ENCODE results near the gene FXN.
"Not testable (repeated sequence)": the region's sequence is repeated elsewhere in the genome, so short reads cannot be mapped to it uniquely, and the experiment has no call there.

Gene FXN

DNA sequence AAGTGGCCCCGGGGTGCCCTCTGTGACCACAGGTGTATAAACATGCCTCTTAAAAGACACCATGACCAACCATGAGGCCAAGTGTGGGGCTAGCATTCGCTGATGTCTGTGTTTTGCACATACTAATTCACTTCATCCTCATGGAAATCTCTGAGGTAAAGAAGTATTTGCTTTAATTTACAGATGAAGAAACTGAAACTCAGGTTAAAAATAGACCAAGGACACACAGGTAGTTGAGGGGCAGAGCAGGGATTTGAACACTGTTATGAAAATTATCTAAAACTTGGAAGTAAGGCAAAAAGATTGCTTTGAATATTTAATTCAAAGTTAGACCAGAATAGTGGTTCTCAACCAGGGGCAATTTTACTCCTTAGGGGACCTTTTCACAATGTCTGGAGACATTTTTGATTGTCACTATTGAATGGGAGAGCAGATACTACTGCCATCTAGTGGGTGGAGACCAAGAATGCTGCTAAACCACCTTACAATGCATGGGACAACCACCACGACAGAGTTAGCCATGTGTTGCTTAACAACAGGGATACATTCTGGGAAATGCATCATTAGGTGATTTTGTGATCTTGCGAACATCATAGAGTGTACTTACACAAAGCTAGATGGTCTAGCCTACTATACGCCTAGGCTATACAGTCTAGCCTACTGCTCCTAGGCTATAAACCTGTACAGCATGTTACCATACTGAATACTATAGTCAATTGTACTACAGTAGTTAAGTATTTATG is 8.0 kb upstream of the FXN start:
- no peak for DNase-seq

DNA sequence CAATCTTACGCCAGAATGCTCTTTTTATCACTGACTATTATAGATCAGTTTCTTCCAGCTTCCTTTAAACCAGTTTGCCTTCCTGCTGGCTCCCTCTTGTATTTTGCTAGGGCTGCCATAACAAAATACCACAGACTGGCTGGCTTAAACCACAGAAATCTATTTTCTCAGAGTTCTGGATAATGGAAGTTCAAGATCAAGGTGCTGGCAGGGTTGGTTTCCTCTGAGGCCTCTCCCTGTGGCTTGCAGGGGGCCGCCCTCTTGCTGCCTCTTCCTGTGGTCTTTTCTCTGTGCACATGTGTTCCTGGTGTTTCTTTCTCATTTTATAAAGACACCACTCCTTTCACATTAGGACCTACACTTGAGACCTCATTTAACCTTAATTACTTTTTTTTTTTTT is 6.8 kb upstream of the FXN start:
- no peak for DNase-seq

DNA sequence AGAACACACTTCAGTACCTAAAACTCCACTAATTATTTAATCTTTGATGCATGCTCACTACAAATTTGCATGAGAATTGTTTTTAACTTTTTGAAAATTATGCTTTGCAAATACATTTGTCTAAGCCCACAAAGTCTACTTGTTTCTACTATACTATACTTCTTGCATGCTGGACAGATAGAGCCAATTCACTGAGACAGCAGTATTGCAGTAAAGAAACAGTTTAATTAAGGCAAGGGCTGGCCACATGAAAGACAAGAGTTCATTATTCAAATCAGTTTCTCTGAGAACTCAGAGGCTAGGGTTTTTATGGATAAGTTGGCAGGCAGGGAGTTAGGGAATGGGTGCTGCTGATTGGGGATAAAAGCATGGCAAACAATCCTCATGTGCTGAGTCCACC is 6.0 kb upstream of the FXN start:
- DNase-seq: no peak

DNA sequence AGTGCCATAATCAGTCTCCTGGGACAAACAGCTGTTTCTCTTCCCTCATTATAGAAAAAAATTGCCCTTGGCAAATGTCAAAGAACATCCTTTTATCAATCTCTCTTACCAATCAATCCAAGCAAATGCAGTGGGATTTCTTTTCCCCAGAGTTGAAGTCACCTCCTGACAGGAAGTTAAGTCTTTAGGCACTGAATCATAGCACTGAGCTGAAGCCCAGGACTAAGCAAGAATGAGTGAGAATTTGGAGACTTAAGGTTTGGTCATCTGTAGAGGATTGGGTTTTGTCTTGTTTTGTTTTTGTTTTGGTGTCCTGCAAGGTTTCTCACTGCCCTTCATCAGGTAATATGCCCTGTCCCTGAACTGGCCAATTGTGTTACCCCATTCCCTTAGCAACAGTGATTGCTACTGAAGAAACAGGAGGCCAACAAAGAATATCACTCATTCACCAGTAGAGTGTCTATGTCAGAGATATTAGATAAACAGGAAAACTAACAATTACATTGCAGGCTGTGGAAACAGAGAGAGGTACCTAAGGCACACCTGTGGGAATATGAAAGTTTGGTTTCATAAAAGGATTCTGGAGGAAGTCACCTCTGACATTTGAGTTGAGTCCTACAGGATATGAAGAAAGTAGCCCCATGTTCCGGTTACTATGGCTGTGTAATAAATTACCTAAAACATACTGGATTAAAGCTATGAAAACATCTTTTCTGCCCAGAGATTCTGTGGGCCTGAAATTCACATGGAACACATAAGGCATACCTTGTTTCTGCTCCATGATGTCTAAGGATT is 4.5 kb upstream of the FXN start:
- DNase-seq: no peak

DNA sequence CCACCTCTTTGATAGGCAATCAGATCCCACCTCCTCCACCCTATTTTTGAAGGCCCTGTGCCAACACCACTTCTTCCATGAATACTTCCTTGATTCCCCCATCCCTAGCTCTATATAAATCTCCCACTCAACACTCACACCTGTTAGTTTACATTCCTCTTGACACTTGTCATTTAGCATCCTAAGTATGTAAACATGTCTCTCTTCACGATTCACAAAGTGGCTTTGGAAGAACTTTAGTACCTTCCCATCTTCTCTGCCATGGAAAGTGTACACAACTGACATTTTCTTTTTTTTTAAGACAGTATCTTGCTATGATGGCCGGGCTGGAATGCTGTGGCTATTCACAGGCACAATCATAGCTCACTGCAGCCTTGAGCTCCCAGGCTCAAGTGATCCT is 1.5 kb upstream of the FXN start:
- no peak for DNase-seq

DNA sequence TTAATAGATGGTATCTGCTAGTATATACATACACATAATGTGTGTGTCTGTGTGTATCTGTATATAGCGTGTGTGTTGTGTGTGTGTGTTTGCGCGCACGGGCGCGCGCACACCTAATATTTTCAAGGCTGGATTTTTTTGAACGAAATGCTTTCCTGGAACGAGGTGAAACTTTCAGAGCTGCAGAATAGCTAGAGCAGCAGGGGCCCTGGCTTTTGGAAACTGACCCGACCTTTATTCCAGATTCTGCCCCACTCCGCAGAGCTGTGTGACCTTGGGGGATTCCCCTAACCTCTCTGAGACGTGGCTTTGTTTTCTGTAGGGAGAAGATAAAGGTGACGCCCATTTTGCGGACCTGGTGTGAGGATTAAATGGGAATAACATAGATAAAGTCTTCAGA is 757 bp downstream of the FXN start:
- no peak for DNase-seq

DNA sequence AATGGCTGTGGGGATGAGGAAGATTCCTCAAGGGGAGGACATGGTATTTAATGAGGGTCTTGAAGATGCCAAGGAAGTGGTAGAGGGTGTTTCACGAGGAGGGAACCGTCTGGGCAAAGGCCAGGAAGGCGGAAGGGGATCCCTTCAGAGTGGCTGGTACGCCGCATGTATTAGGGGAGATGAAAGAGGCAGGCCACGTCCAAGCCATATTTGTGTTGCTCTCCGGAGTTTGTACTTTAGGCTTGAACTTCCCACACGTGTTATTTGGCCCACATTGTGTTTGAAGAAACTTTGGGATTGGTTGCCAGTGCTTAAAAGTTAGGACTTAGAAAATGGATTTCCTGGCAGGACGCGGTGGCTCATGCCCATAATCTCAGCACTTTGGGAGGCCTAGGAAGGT is 1.2 kb downstream of the FXN start:
- no peak for DNase-seq

DNA sequence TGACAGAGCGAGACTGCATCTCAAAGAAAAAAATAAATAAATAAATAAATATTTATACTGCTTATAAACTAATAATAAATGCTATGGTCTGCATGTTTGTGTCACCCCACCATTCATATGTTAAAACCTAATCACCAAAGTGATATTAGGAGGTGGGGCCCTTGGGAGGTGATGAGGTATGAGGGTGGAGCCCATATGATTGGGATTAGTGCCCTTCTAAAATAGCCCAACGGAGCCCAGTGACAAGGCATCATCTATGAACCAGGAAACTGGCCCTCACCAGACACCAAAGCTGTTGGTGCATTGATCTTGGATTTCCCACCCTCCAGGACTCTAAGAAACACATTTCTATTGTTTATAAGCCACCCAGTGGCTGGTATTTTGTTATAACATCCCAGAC is 5.1 kb downstream of the FXN start:
- no peak for DNase-seq

DNA sequence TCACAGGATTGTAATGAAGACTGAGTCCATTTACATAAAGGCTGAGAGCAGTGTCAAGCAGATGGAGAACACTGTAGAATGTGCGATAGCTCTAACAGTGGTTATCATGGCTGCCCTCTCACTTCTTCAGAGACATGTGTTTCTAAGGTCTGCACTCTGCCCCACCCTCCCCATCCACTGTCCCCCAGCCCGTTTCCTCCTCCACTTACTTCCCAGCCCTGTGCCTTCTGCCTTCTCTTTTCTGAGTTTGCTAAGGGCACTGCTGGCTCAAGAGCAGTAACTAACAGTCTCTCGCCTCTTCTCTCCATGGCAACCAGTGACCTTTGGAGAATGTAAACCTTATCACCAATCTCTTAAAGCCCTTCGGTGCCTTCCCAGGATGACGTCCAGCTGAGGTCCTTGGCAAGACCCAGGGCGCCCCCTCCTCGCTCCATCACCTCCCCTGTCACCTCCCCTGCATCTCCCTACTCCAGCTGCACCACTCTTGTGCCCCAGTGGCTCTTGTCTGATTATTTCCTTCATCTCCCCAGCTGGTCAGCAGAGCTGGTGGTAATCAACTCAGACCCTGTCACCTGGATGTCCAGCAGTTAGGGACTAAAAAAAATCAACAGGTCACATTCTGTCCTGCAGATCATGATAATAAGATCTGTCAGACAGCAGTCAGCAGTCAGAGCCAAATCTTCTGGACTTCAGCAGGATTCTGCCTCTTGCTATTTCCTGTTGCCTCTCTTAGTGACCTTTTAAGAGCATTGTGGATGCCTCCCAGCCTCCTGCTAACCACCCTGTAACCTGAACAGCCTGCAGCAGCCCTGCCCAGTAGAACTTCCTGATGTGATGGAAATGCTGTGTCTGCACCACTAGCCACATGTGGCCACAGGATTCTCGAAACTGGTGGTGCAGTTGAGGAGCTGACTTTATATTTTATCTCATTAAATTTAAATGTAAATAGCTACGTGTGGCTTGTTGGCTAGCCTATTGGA is 9.0 kb downstream of the FXN start:
- no peak for DNase-seq

DNA sequence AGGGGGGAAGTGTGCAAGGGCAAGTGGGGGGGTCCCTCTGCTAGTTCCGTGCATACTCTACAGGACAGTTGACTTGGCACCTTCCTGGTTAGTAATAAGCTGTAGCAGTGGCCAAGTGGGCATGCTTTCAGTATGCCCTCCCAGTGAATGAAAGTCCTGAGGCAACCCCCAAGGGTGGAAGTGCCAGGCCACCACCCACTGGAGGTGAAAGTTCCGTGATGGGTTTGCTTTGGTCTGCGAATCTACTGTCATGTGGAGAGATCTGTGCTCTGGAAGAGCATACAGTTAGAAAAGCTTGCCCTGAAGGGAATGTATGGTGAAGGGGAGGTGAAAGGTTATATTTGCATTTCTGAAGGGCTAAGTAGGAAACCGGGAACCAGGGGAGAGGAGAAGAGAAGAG is 10.3 kb downstream of the FXN start:
- no peak for DNase-seq

DNA sequence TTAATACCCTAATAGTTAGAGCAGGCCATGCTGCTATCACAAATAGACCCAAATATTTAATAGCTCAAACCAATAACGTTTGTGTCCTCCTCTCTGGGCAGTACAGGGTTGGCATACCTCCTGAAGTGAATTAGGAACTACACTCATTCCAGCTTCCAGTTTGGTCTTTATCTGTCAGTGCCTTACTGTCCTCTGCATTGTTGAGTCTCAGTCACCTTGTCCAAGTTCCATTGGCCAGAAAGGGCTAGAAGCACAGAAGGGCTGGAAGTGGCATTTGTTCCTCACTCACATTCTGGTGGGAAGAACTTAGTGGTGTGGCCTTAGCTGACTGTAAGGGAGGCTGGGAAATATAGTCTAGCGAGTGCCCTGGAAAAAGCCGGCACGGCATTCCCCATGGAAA is 11.2 kb downstream of the FXN start:
- DNase-seq: no peak

DNA sequence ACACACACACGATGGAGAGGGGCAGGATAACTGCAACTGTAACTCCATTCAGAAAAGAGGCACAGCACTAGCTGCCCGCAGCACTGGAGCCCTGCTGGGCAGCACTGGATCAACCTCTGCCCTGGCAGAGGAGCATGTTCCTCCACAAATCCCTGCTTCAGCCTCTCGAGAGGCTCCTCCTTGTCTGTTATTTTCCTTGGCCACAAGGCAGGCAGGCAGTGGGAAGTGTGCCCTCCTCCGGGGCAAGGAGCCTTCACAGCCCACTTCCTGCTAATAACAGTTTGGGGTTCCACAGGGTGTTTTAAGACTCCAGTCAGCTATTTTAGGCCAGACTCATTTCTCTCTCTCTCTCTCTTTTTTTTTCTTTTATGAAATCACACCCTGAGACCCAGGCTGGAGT is 11.8 kb downstream of the FXN start:
- no peak for DNase-seq

DNA sequence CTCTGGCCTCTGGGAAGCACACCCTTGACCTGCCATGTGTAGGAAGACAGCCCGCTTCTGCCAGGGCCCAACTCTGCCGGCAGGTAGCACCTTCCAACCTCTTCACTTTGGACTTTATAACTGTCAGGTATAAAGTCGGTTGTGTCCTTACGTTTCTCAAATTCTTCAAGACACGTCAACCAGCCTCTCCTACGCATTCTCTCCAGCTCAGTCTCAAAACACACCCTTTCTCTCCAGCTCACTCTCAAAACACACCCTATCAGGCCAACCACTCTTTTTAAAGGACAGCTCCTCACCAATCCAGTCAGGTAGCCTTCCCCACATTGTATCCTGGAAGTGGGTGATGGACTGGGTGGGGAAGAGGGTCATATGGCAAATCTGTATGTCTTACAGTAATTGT is 13.5 kb downstream of the FXN start:
- DNase-seq: no peak

DNA sequence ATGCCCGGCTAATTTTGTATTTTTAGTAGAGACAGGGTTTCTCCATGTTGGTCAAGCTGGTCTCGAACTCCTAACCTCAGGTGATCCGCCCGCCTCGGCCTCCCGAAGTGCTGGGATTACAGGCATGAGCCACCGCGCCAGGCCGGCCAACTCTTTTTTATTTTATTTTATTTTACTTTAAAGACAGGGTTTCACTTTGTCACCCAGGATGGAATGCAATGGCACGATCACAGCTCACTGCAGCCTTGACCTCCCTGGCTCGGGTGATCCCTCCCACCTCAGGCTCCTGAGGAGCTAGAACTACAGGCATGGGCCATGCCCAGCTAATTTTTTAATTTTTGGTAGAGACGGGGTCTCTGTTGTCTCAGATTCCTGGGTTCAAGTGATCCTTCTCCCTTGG is 15.4 kb downstream of the FXN start:
- DNase-seq: not testable (repeated sequence)

DNA sequence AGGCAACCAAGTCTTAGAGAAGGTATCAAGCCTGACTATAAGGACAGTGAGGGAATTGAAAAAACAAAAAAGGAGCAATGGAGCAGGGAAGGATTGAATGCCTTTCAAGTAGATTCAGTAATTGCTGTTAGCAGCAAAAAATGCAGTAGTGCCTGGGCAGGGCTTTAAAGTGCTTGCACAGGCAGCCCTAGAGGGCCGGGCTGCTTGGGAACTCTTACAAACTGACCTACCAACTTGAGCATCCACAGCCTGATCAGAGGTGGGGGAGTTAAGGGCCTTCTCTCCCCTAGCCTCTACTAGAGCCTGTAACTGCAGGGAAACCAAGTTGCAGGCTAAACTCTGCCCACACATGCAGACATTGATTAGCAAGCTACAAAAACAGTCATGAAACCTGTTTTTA is 19.4 kb downstream of the FXN start:
- no peak for DNase-seq

DNA sequence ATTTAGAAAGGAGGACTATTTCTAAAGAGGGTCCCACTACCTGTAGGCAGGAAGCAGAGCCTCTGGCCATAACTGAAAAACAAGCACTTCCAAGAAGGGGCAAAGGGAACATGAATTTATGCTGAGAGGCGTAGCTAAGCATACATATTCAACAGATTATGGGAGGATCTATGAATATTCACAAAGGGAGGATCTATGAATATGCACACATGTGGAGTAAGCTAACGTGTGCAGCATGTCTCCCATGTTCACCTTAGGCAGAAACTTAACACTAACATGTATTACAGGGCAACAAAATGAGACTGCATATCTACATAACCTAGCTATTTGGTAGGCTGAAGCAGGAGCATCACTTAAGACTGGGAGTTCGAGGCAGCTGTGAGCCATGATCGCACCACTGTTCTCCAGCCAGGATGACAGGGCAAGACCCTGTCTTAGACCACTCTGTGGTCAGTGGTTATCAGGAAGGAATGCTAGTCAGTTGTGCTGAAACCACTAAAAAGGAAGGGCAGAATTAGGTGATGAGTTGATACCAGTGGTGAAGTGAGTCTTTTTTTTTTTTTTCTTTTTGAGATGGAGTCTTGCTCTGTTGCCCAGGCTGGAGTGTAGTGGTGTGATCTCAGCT is 20.8 kb downstream of the FXN start:
- no peak for DNase-seq

DNA sequence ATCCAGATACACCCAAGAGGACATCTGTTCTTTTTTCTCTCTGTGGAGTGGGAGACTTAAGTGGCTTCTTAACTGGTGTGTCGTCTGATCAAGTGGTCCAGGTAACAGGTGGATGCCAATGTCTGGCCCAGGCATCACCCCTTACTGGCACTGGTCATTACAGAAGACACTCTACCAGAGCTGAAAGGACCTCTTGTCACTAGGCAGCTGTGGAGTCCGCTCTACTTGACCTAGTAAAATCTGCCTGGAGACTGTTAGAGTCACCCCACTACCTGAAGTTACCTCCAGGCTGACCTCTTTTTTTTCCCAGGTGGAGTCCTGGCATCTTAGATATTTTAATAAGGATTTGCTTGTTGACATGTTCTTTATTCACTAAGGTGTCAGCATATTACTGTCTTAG is 22.5 kb downstream of the FXN start:
- no peak for DNase-seq

DNA sequence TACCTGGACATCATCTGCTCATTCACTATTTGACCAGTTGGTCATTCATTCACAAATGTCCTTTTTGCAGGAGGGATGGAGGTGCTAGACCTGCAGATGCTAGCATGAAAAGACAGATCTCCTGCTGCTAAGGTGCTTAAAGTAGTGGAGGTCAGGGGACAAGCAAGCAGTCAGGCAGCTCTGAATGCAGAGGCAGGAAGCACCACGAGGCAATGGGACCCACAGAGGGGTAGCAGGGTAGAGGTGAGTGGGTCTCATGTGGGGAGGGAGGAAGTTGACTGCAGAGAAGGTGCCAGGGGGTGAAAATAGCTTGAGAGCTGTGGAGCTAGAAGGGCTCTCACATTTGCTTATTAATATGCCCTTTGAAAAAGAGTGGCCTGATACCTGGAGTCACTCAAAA is 25.2 kb downstream of the FXN start:
- no peak for DNase-seq

DNA sequence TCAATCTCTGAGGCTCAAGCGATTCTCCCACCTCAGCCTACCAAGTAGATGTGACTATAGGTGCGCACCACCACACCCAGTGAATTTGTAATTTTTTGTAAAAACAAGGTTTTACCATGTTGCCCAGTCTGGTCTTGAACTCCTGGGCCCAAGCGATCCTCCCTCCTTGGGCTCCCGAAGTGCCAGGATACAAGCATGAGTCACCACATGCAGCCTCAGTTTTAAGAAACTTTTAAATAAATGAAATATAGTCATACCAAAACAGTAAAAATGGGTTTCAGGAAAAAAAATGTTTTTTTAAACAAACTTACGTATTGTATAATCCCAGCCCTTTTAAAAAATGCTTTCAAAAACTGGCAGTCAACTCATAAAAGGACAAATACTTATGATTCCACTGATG is 26.6 kb downstream of the FXN start:
- no peak for DNase-seq

DNA sequence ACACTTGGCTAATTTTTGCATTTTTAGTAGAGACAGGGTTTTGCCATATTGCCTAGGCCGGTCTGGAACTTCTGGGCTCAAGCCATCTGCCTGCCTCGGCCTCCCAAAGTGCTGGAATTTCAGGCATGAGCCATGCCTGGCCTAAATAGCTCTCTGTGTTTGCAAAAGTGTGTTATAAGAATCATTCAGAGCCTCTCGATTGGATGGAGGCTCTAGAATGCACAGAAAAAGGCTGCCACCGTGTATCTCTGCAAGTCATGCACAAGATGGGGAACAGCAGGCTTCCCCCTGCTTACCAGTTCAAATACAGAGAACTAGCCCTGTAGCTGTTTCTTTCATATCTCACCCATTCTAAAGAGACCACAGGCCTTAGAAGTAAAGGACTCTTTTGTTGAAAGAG is 28.3 kb downstream of the FXN start:
- no peak for DNase-seq

DNA sequence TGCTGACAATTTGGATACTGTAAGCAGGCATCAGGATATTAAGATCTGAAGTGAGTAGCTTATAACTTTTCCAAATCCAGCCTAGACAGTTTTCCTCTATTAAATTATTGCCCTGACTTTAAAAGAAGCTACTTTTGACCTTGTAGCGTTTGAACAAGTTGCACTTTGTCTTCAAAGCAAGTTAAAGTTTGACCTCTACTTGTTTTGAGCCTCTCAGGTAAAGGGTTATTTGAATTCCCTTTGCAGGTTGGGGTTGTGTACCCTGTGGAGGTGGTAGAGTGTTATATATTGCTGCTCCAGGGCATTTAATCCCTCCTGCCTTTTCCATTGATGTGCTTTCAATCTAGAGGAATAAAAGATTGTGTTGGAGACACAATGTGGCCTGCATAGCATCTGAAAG is 30.1 kb downstream of the FXN start:
- DNase-seq: no peak

DNA sequence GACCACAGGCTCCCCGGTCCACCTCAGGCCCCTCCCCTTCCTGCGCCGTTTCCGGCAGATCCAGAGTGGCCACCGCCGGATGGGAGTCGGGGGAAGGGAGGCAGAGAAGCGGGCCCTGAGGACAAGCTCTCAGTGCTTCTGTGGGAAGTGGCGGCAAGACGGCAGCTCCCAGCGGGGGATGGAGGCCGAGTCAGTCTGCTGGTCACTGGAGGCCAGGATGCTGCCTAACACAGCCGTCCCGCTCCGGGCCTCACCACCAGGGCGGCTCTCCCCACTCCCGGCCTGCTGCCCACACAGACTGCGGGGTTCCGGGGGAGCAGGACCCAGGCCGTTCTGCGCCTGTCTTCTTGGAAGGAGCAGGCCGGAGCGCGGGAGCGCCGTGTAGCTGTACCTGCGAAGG is 31.4 kb downstream of the FXN start:
- no peak for DNase-seq

DNA sequence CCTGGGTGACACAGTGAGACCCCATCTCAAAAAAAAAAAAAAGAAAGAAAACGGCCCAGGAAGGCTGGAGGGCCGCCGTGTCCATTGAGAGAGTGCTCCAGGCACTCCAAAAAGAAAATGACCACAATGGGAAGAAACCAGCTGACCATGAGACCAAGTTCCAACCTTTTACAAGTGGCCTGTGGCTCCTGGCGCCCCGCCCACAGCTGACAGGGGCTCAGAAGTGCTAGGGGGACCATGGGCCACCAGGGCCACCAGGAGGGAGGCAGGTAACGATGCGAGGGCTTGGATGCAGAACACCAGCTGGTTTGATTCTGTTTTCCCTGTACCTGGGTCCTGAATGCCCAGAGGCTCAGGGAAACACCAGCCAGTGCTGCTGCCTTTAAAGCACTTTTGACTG is 34.6 kb downstream of the FXN start:
- DNase-seq: no peak

All from cortex of kidney (tissue), 1 donor.